Renal cortex interstitium (tissue), 15 donors: Measurements from ENCODE around the gene SPOCK1. TPM values are rescaled to one million over a fixed set of nuclear protein-coding genes. Genes with fewer than 3 reads are reported as not detected.
A peak's percentile ranks its signal among the peaks of the same experiment; 100 is the strongest.
"Not testable (repeated sequence)": the region's sequence is repeated elsewhere in the genome, so short reads cannot be mapped to it uniquely, and the experiment has no call there.

Experiments
- DNase-seq, 11 donors: peaks; one replicate each; pipeline ENCODE4 v3.0.0-alpha.2; 2013; ENCODE audit warnings: low read depth in 9 of 11, low spot score in 4 of 11; ENCODE audit errors: extremely low read depth in 1 of 11
- long read RNA-seq, 16 experiments: transcript quantifications; one replicate each; lab custom pipeline, GENCODE V29; 2026
- polyA plus RNA-seq, 3 donors: library from polyadenylated mRNA; unstranded; fragments of 120-200 nt; gene quantifications; one replicate each; pipeline ENCODE4 v1.2.1, GENCODE V29; 2013; ENCODE audit not compliant: insufficient read length in 3 of 3

SPOCK1 gene
- polyA plus RNA-seq = 1 to 10 TPM; 6.5 to 9.7 (median 8.3) TPM
- long read RNA-seq, donor 1, full-length matches to known transcripts = 1 of 1 reads
- long read RNA-seq, donor 1, partial matches to known transcripts = 0 of 1 reads
- long read RNA-seq, donor 1, other reads (novel, unspliced or antisense) = 0 of 1 reads
- long read RNA-seq, donor 2, full-length matches to known transcripts = 3 of 3 reads
- long read RNA-seq, donor 2, partial matches to known transcripts = 0 of 3 reads
- long read RNA-seq, donor 2, other reads (novel, unspliced or antisense) = 0 of 3 reads
- long read RNA-seq, donor 3, full-length matches to known transcripts = 2 of 2 reads
- long read RNA-seq, donor 3, partial matches to known transcripts = 0 of 2 reads
- long read RNA-seq, donor 3, other reads (novel, unspliced or antisense) = 0 of 2 reads
- long read RNA-seq, donor 4, full-length matches to known transcripts = 2 of 2 reads
- long read RNA-seq, donor 4, partial matches to known transcripts = 0 of 2 reads
- long read RNA-seq, donor 4, other reads (novel, unspliced or antisense) = 0 of 2 reads
- long read RNA-seq, donor 5 = 0 reads
- long read RNA-seq, donor 6, full-length matches to known transcripts = 1 of 1 reads
- long read RNA-seq, donor 6, partial matches to known transcripts = 0 of 1 reads
- long read RNA-seq, donor 6, other reads (novel, unspliced or antisense) = 0 of 1 reads
- long read RNA-seq, donor 7, full-length matches to known transcripts = 1 of 1 reads
- long read RNA-seq, donor 7, partial matches to known transcripts = 0 of 1 reads
- long read RNA-seq, donor 7, other reads (novel, unspliced or antisense) = 0 of 1 reads
- long read RNA-seq, donor 8 = 0 reads
- long read RNA-seq, donor 9, full-length matches to known transcripts = 2 of 2 reads
- long read RNA-seq, donor 9, partial matches to known transcripts = 0 of 2 reads
- long read RNA-seq, donor 9, other reads (novel, unspliced or antisense) = 0 of 2 reads
- long read RNA-seq, donor 10 = 0 reads
- long read RNA-seq, donor 11 = 0 reads
- long read RNA-seq, donor 12 = 0 reads
- long read RNA-seq, donor 13 = 0 reads
- long read RNA-seq, donor 14, partial matches to known transcripts = 0 of 1 reads
- long read RNA-seq, donor 14, other reads (novel, unspliced or antisense) = 0 of 1 reads
- long read RNA-seq, donor 15, full-length matches to known transcripts = 1 of 1 reads
- long read RNA-seq, donor 15, partial matches to known transcripts = 0 of 1 reads
- long read RNA-seq, donor 15, other reads (novel, unspliced or antisense) = 0 of 1 reads
- long read RNA-seq, donor 16, full-length matches to known transcripts = 4 of 4 reads
- long read RNA-seq, donor 16, partial matches to known transcripts = 0 of 4 reads
- long read RNA-seq, donor 16, other reads (novel, unspliced or antisense) = 0 of 4 reads

DNA sequence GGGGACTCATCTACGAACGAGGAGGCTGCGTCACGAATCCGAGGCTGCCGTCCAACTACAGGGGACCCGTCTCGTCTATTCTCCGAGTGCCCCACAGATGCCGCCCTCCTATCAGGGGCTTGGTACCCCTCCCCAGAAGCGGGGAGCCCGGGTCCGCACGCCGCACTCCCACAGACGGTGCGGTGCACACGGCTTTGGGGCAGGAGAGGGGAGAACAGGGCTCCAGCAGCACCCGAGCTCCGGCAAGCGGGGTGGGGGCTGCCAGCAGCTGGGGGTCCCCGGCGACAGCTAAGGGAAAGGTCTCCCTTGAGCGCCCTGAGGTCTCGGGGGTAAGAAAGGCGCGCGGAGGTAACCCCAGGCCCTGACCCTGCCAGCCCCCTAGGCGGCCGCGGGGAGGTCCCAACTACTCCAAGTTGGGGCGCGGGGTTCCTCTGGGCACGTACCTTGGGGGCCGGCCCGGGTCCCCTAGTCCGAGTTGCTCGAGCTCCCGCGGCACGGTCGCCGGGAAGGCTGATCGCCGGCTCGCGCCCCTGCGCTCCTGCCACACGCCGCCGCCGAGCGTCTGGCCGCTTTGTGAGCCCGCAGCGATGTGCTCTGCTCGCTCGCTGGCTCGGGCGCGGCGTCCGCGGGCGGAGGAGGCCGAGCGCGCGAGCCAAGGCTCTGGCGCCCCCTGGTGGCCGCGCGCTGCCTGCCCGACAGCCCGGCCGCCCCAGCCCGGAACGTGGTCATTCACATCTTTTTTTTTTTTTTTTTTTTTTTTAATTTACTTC is at the start of gene SPOCK1:
Gene SPOCK1, minus strand, starts transcription at position 591 of the 770 bp plus-strand sequence.
- DNase-seq = peak; percentile 41 to 74 (median 67)

DNA sequence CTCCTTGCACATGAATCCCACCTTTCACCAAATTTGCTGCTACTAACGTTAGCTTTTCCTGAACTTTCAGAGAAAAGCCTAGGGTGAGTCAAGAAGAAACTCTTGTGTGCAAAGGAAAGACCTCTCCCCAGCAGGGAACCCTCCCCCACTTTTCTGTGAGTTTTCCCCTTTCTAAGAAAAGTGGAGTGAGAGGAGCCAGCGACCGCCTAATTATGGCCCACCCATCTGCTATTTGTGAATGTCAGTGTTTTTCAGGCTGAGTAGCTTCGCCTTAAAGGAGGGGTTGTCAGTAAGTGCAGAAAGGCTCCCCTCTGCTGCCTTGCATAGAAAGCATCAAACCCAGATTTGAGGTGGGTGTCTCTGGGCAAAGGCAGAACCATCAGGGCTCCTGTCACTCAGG is 46.8 kb upstream of the SPOCK1 start:
- DNase-seq = no peak

DNA sequence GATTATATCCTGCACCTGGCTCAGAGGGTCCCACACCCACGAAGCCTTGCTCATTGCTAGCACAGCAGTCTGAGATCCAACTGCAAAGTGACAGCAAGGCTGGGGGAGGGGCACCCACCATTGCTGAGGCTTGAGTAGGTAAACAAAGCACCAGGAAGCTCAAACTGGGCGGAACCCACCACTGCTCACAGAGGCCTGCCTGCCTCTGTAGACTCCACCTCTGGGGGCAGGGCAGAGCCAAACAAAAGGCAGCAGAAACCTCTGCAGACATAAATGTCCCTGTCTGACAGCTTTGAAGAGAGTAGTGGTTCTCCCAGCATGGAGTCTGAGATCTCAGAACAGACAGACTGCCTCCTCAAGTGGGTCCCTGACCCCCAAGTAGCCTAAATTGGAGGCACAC is 36.3 kb upstream of the SPOCK1 start:
- DNase-seq = not testable (repeated sequence)

GRCh38 chr5:137533963-137534362 is 34.8 kb upstream of the SPOCK1 start:
- DNase-seq = no peak

GRCh38 chr5:137531266-137531665 is 32.1 kb upstream of the SPOCK1 start:
- DNase-seq = no peak

- no peak for DNase-seq
These were observed 22.1 kb upstream of the SPOCK1 start for GRCh38 chr5:137521246-137521645.

GRCh38 chr5:137516961-137517360 is 17.8 kb upstream of the SPOCK1 start:
- DNase-seq = no peak

DNA sequence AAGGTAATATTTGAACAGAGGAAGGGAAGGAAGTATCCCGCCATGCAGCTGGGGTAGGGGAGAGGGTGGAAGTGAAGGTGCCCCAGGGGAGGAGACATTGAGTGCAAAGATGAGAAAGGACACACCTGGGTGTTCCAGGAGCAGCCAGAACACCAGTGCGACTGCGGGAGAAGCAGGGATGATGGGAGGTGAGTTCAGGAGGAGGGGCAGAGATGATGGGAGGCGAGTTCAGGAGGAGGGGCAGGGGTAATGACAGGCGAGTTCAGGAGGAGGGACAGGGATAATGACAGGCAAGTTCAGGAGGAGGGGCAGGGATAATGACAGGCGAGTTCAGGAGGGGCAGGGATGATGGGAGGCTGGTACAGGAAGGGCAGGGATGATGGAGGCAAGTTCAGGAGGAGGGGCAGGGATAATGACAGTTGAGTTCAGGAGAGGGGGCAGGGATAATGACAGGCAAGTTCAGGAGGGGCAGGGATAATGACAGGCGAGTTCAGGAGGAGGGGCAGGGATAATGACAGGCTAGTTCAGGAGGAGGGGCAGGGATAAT is 17.2 kb upstream of the SPOCK1 start:
- no peak for DNase-seq

DNA sequence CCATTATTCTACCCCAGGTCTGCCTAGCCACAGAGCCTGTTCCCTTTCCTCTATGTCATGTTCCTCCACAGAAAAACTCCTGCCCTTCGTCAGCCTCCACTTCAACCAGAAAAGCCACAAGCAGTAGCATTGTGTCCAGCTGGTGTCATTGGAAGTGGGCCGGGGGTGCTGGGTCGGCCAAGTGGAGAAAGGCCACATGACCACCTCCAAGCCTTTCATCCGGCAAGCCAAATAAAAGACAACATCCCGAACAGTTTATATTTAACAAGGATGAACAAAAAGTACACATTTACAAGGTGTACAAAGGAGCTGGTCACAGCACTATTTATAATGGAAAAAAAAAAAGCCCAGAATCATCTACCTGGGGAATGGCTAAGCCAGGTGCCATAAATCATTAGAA is 16.1 kb upstream of the SPOCK1 start:
- no peak for DNase-seq

DNA sequence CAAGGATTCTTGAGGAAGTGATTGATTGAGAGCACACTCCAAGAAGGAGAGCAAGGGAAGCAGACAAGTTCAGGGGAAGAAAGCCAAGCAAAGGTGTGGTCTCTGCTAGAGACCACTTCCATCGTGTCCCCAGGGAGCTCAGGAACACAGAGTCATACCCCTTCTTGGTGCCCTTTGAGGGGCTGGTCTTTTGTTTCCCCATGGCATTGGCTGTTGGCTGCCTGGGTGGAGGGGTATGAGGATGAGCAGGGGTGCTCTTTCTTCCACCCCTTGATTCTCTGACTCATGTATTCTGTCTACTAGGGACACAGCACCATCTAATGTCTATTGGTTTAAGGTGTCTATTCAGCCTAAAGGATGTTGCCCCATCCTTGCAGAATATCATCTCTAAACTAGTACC is 11.5 kb upstream of the SPOCK1 start:
- no peak for DNase-seq

DNA sequence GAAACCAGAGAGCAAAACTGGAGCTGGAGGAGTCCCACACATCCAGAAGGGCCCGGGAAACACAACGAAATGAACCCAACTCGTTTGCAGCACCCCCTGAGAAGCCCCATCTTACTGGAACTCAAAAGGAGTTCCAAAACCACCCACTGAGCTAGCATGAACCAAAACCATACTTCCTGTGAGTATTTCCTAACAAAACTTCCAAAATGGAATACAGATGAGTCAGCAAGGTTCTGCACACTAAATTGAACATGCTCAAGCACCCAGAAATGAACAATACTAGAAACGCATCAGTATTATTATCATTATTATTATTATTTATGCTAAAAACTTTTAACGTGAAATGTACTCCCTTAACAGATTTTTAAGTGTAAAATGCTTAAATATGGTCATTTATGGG is 8.0 kb upstream of the SPOCK1 start:
- DNase-seq = no peak

GRCh38 chr5:137506296-137506695 is 7.2 kb upstream of the SPOCK1 start:
- no peak for DNase-seq

DNA sequence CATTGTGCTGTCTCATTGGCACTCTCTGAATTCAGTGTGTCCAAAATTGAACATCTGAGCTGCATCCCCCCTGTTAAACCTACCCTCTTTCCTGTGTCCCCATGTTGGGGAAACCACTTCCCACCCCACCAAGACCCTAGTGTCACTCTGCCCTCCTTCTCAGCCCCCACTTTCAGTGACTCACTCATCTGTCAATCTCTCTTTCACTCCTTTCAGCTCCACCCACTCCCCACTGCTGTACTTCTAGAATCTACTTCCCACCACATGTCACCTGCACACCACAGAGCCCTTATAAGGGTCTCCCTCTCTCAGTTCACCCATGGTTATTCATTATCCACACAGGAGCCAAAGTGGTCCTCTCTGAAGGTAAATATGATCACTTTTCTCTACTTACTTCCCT is 5.8 kb upstream of the SPOCK1 start:
- no peak for DNase-seq

DNA sequence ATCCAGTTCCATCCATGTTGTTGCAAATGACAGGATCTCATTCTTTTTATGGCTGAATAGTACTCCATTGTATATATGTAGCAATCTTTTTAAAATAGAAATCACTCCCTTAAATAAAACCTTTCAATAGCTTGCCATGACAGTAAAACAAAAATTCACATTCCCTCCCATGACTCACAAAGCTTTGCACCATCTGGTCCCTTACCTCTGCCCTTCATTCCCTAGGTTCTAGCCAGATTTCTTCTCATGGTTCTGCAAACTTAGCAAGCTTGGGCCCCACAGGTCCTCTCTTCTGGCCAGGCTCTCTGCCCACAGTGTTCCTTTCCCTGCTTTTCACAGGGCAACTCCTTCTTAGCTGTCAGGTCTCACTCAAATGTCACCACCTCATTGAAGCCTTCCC is 4.3 kb upstream of the SPOCK1 start:
- no peak for DNase-seq

DNA sequence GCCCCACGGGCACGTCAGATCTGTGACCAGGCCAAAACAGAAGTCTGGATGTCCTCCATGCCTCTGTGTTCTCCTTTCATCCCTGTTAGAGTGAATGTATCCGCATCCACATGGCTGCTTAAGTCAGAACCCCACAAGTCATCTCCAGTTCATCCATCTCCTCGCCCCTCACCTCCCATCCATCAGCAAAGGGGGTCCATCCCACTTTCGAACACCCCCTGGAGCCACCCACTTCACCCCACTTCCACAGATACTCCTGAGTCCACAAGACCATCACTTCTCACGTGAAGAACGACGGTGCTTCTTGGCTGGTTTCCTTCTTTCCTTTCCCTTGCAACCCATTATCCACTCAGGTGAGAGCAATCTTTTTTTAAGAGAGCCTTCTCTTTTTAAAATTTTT is 3.5 kb upstream of the SPOCK1 start:
- no peak for DNase-seq

DNA sequence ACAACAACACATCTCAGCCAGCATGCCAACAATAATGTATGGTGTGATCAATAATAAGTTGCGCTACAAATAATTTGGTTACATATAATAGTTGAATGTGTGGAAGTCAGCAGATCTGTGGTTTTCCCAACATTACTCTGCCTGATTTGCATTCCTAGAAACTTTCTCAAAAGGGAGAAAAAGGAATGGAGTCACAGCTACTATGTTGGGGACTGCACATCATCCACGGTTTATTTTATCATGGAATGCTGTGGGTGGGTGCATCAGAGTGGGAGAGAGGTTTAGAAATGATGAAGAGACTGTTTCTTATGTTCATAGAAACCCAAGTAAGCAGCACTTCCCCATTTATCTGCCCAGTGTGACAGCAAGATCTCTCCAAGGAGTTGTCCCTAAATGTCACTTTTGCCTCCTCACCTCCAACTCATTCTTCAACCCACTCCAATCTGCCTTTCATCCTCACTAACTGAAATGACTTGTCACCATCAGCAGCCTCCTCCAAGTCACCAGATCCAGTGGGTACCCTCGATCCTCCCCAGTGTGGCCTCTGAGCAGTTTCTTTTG is 2.8 kb upstream of the SPOCK1 start:
- no peak for DNase-seq

DNA sequence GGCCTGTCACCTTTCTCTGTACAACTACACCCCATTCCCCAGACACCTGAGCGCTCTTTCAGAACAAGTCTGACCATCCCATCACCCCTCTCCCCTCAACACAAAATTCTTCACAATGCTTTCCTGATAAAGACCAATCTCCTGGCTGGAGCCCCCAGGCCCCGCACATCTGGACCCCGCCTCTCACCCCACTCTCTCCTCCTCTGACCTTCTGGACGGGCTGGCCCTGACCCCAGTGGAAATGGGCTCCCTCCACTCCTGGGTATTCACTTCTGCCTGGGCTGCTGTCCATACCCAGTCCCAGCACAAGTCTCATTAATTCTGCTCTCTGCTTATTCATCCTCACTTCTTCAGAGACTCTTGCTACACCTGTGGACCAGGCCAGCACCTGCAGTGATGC is 2.1 kb upstream of the SPOCK1 start:
- DNase-seq = no peak
